Activated gamma-delta T cell treated with Interleukin-2 at 50 U/mL for 16 hours (primary cell): ENCODE data around the gene RBPJ.
A peak's percentile ranks its signal among the peaks of the same experiment; 100 is the strongest.

Source experiments
- DNase-seq: peaks from one replicate; pipeline ENCODE4 v3.0.0-alpha.2; 2020

RBPJ gene

GRCh38 chr4:26320538-26321372, at the start of gene RBPJ:
Gene RBPJ, plus strand, starts transcription at chr4:26321014. Its CDS starts 15 bp downstream, at chr4:26321029.
- peak; percentile 79 for DNase-seq

DNA sequence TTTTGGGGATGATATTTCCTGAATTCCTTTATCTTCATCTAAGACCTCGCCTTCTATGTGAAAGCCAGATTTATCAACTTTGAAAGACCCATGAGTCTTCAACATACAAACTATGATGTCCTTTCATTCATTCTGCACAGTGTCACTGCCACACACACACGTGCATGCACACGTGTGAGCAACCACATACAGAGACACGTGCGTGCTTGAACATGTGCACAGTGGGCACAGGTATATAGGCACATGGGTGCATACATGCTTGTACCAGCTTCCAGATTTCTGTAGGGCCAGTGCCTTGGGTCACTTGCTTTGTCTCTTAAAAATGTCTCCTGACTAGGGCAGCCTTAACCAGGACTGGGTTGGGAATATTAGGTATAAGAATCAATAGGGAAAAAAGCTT, 49.1 kb upstream of the RBPJ start:
- DNase-seq, result no peak

GRCh38 chr4:26272654-26273615, 47.9 kb upstream of the RBPJ start:
- DNase-seq, result no peak

- DNase-seq, result no peak
Measured at GRCh38 chr4:26273616-26273980, 47.2 kb upstream of the RBPJ start.

- DNase-seq, result no peak
Measured at GRCh38 chr4:26275281-26275680, 45.5 kb upstream of the RBPJ start.

DNA sequence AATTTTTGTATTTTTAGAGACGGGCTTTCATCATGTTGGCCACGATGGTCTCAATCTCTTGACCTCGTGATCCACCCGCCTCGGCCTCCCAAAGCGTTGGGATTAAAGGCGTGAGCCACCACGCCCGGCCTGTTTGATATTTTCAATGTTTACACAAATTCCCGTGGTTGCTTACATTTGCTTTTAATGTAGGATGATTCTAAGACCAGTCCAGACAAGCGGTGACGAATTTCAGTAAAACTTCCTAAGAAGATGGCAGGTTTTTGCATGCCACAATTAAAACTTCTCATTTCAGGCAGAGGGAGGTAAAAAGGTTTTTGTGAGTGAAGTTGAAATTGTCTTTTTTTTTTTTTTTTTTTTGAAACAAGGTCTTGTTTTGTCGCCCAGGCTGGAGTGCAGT, 41.4 kb upstream of the RBPJ start:
- no peak for DNase-seq

DNA sequence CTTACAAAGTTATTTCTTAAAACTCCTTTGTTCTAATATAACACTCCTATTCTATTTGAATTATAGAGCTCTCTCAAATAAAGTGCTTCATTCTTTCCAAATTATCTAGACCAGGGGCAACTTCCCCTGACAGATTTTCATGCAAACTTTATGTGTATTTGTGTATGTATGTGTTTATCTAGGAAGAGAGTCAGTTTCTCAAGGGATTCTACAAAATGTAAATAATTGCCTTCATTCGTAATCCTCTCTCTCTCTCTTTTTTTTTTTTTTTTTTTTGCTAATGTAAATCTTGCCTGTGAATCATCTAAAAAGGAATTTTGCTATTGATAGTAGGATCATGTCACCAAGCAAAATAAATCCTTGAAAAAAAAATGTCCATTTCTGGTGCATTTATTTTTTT, 38.9 kb upstream of the RBPJ start:
- no peak for DNase-seq

- no peak for DNase-seq
Measured at GRCh38 chr4:26284536-26284935, 36.3 kb upstream of the RBPJ start.

GRCh38 chr4:26285272-26285671, 35.5 kb upstream of the RBPJ start:
- DNase-seq, result no peak

GRCh38 chr4:26287756-26288155, 33.1 kb upstream of the RBPJ start:
- no peak for DNase-seq

- no peak for DNase-seq
Measured at GRCh38 chr4:26288355-26288909, 32.4 kb upstream of the RBPJ start.

- DNase-seq, result no peak
Measured at GRCh38 chr4:26289401-26289800, 31.4 kb upstream of the RBPJ start.

- no peak for DNase-seq
Measured at GRCh38 chr4:26290321-26290720, 30.5 kb upstream of the RBPJ start.

- no peak for DNase-seq
Measured at GRCh38 chr4:26294904-26295303, 25.9 kb upstream of the RBPJ start.

GRCh38 chr4:26296021-26296420, 24.8 kb upstream of the RBPJ start:
- DNase-seq, result no peak

- DNase-seq, result no peak
Measured at GRCh38 chr4:26296514-26296913, 24.3 kb upstream of the RBPJ start.

- DNase-seq, result no peak
Measured at GRCh38 chr4:26297219-26297618, 23.6 kb upstream of the RBPJ start.

- no peak for DNase-seq
Measured at GRCh38 chr4:26298198-26298947, 22.4 kb upstream of the RBPJ start.

DNA sequence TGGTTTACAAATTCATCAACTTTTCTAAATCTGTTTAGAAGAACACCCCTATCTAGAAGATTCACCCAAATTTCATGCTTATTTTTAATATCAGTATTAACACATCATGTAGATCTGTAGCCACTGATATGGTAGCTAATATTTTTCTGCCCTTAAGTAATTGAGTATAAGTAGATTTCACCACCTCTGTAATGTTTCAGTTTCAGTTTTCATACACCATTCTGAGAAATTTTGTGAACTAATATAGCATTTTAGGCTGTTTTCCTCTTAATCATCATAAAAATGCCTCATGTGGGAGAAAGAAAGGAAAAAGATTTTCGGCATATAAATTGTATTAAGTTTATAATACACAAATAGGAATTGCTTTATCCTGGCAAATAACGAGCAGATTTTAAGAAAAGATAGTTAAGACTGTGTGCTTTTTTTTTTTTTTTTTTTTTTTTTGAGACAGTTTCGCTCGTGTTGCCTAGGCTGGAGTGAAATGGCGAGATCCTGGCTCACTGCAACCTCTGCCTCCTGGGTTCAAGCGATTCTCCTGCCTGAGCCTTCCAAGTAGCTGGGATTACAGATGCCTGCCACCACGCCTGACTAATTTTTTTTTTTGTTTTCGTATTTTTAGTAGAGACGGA, 21.4 kb upstream of the RBPJ start:
- no peak for DNase-seq

DNA sequence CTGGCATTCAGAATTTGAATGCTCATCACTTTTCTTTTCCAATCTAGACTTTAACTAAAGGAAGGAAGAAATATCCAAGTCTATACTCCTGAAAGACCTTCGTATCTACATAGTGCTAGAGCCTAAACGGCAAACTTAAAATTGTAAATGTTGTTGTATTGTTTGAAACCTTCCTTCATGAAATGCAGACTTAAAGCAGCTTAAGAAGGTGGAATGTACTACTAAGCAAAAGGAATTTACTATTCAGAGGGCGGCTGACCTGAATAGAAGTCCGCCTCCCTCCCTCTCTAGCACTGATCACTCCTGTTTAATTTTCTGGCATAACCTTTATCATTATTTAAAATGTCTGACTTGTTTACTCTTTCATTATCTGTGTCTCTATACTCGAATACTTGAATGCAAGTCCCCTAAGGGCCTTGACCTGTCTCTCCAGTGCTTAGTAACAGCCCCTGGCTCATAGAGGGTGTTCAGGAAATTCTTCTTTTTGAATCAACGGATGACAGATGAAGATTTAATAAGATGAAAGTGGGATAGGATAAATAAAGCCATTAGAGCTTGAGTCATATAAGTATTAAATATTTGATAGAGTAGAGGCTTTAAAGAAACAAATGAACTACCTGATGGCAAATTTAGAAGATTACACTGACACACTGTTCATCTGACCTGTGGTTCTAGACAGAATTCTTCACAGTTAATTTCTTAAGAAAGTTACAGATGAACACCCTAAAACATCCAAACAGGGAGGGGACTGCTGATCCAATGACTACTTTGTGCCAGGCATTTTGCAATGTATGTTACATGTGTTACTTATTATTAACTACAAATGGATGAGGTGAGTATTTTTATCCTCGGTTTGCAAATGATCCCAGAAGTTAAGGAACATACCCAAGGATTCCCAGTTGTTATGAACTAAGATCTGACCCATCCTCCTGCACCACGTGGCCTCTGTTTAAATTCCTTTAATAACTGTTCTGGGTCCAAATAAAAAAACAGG, 20.2 kb upstream of the RBPJ start:
- DNase-seq, result no peak
